HepG2 (cell line): Measurements from ENCODE around the gene AARS2. TPM values are rescaled to one million over a fixed set of nuclear protein-coding genes. Genes with fewer than 3 reads are reported as not detected.
A peak's percentile ranks its signal among the peaks of the same experiment; 100 is the strongest.

ENCODE experiments used
- ATAD3A ChIP-seq: sonication (generic); formaldehyde crosslinking; IDR thresholded peaks from 2 replicates; pipeline ENCODE4 v1.4.0; 2020; ENCODE audit warnings: missing genetic modification reagents
- CBFB ChIP-seq: sonication (generic); formaldehyde crosslinking; IDR thresholded peaks from 2 replicates; pipeline ENCODE4 v1.4.0; 2020; ENCODE audit warnings: missing genetic modification reagents
- IKZF1 ChIP-seq: fragments of 450-650 bp; IDR thresholded peaks from 2 replicates; pipeline ENCODE4 v1.7.1; 2016
- PITX1 ChIP-seq: sonication (generic); formaldehyde crosslinking; IDR thresholded peaks from 2 replicates; pipeline ENCODE4 v1.5.1; 2020; ENCODE audit warnings: mild to moderate bottlenecking, missing genetic modification reagents
- SATB2 ChIP-seq: sonication (generic); formaldehyde crosslinking; IDR thresholded peaks from 2 replicates; pipeline ENCODE4 v1.5.0; 2020; ENCODE audit warnings: missing genetic modification reagents
- TFE3 ChIP-seq: IDR thresholded peaks from 2 replicates; pipeline ENCODE4 v1.6.1; 2016
- TIGD3 ChIP-seq: sonication (generic); formaldehyde crosslinking; IDR thresholded peaks from 2 replicates; pipeline ENCODE4 v1.5.1; 2020; ENCODE audit warnings: mild to moderate bottlenecking, missing genetic modification reagents, borderline replicate concordance
- ZBTB40 ChIP-seq, 2 experiments: fragments of 450-650 bp in 1 of 2; sonication (generic) in 1 of 2; formaldehyde crosslinking in 1 of 2; IDR thresholded peaks; 2 replicates each; pipeline versions ENCODE4 v1.6.1 to v1.8.0; 2016 to 2022; ENCODE audit warnings: antibody characterized with exemption in 1 of 2, mild to moderate bottlenecking in 1 of 2, missing genetic modification reagents in 1 of 2
- ZFX ChIP-seq: sonication (generic); formaldehyde crosslinking; IDR thresholded peaks from 2 replicates; pipeline ENCODE4 v1.4.0; 2020; ENCODE audit warnings: mild to moderate bottlenecking, low read depth, missing genetic modification reagents, moderate library complexity
- ZNF281 ChIP-seq: sonication (generic); formaldehyde crosslinking; IDR thresholded peaks from 2 replicates; pipeline ENCODE4 v1.4.0; 2020; ENCODE audit warnings: missing genetic modification reagents, borderline replicate concordance
- ZNF335 ChIP-seq: sonication (generic); formaldehyde crosslinking; IDR thresholded peaks from 2 replicates; pipeline ENCODE4 v1.4.0; 2020; ENCODE audit warnings: missing genetic modification reagents
- ZNF441 ChIP-seq: sonication (generic); formaldehyde crosslinking; IDR thresholded peaks from 2 replicates; pipeline ENCODE4 v1.7.0; 2021; ENCODE audit warnings: missing genetic modification reagents, borderline replicate concordance
- ZNF530 ChIP-seq: sonication (generic); formaldehyde crosslinking; IDR thresholded peaks from 2 replicates; pipeline ENCODE4 v1.5.0; 2020; ENCODE audit warnings: low read depth, mild to moderate bottlenecking, missing genetic modification reagents
- polyA plus RNA-seq, 8 experiments: library from polyadenylated mRNA; depleted of rRNA in 3 of 8; stranded (reverse) in 7 of 8; unstranded in 1 of 8; fragments of >200 nt; fragmentation: Illumina TruSeq in 4 of 8; extraction: Trizol in 4 of 8; gene quantifications; 2 replicates each; pipeline versions ENCODE4 v1.2.1 to v1.2.3, GENCODE V29; 2011 to 2016; ENCODE audit warnings: low read depth in 4 of 8, missing spikeins in 1 of 8, mixed read lengths in 1 of 8; ENCODE audit not compliant: insufficient read depth in 1 of 8
- total RNA-seq, 5 experiments: library from RNA; depleted of rRNA; stranded (reverse); fragments of >200 nt; fragmentation: Illumina TruSeq; extraction: Trizol; gene quantifications; 2 replicates each; pipeline ENCODE4 v1.2.3, GENCODE V29; 2016; ENCODE audit warnings: low read depth in 1 of 5

Gene AARS2
- total and polyA plus RNA-seq, 2 of the 13 experiments (the other 11 are each of a cell fraction or from before 2014, with no cell fraction given) = 7.5 to 24.1 TPM

- TF ChIP-seq ZBTB40 (IDR thresholded peaks at IDR 0.05) (no peak), ZBTB40 (CRISPR knock-in tag; IDR thresholded peaks at IDR 0.05) (no peak; the same call in 1 of the 2 replicates), TFE3 (CRISPR knock-in tag) (peak; percentile 51; the same call in 1 of the 2 replicates), TIGD3 (CRISPR knock-in tag) (no peak), SATB2 (CRISPR knock-in tag) (no peak), ZNF530 (CRISPR knock-in tag) (no peak), ZNF441 (CRISPR knock-in tag) (peak; percentile 85), CBFB (CRISPR knock-in tag) (peak; percentile 27; the same call in 1 of the 2 replicates), IKZF1 (no peak), PITX1 (CRISPR knock-in tag) (0 out of 2 replicates have a peak, but pooled peaks have one; percentile 14), ZNF335 (CRISPR knock-in tag) (0 out of 2 replicates have a peak, but pooled peaks have one; percentile 68), ATAD3A (CRISPR knock-in tag) (no peak), ZNF281 (CRISPR knock-in tag) (no peak), ZFX (CRISPR knock-in tag) (peak; percentile 89)
These were observed 48.0 kb downstream of the AARS2 start, which contains the start of gene NFKBIE (continued) for GRCh38 chr6:44265007-44265721.
